Measurements from ENCODE around the gene CNTNAP5. TPM values are rescaled to one million over a fixed set of nuclear protein-coding genes. Genes with fewer than 3 reads are reported as not detected.

CNTNAP5 gene
- total and polyA plus RNA-seq, 2 donors (not counting 3 experiments of a cell fraction or from before 2014, with no cell fraction given) = not detected

DNA sequence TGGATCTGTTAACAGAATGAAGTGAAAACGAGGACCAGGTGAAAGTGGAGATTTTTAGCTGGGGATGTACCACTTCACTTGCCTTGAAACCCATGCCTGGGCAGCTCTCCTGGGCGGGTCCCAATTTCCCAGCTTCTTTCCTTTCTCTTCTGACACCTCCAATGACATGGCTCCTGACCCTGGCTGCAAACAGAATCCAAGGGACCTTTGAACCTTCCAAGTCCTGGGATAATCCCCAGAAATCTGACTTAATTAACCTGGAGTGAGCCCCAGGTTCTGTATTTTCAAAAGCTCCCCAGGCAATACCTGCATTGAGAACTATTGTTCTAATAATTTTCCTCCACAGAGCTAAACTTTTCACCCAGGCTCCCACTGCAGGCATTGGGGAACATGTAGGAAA is 495.9 kb downstream of the CNTNAP5 start:
- Histone ChIP-seq H3K27ac (ENCODE audit: insufficient read depth, low read depth, low read length) (no peak overlapping the region), H3K9me3 (replicated peaks; ENCODE audit: control insufficient read depth, insufficient read depth, low read length) (peaks cover 5% of the 10 kb centered on the region), H3K9ac (replicated peaks; ENCODE audit: extremely low read depth, insufficient read depth, low read length) (no peak overlapping the region), H3K9me1 (replicated peaks; ENCODE audit: control insufficient read depth, extremely low read depth, insufficient read depth, low read length) (no peaks in the 10 kb centered on the region), H3K36me3 (ENCODE audit: control insufficient read depth in 2 of 2, extremely low read depth in 1 of 2, insufficient read depth in 2 of 2, low read length in 2 of 2) (no peaks in the 10 kb centered on the region), H3K79me2 (ENCODE audit: control insufficient read depth, insufficient read depth, low read length) (no peaks in the 10 kb centered on the region), H2AFZ (ENCODE audit: low read depth, low read length) (no peak overlapping the region), H3K4me2 (ENCODE audit: insufficient read depth, low read length) (no peak overlapping the region), H3K27me3 (ENCODE audit: control insufficient read depth in 2 of 2, insufficient read depth in 2 of 2, low read length in 2 of 2) (no peaks in the 10 kb centered on the region), H4K20me1 (replicated peaks; ENCODE audit: control insufficient read depth, extremely low read depth, insufficient read depth, low read length) (no peaks in the 10 kb centered on the region), H3K4me3 (replicated peaks in 1 of 3; ENCODE audit: insufficient read depth in 1 of 3, low read depth in 1 of 3, low read length in 3 of 3) (no peak overlapping the region), H3K4me1 (ENCODE audit: control insufficient read depth, extremely low read depth, insufficient read depth, low read length) (no peaks in the 10 kb centered on the region)
- no peak for TF ChIP-seq CTCF (IDR thresholded peaks at IDR 0.05; ENCODE audit: extremely low read depth in 1 of 2, insufficient read depth in 1 of 2, low read depth in 1 of 2, low read length in 2 of 2)
- no peak for TF ChIP-seq GATA2 (IDR thresholded peaks at IDR 0.05; ENCODE audit: insufficient read depth, insufficient read length, low read depth, low read length)
- TF ChIP-seq FOS (IDR thresholded peaks at IDR 0.05; ENCODE audit: borderline replicate concordance, insufficient read depth, low read length) = no peak
- no peak for TF ChIP-seq EZH2 (IDR thresholded peaks at IDR 0.05; ENCODE audit: borderline replicate concordance, low read depth, low read length, severe bottlenecking)
- FAIRE-seq (no peak), DNase-seq (ENCODE audit: low read depth, low spot score) (no peak)
- no TSS peak for BruUV-seq (replicated peaks)
- POLR2A ChIA-PET = no interaction called here
- CTCF ChIA-PET = no interaction called here
- intact Hi-C loops (cut with micrococcal nuclease) = no loop called here
- dilution Hi-C loops (cut with MboI; ENCODE audit: extremely low pct_ligation_motif_present, low sequenced_read_pairs) = no loop called here

- dilution Hi-C loops (cut with MboI; ENCODE audit: extremely low pct_ligation_motif_present, low sequenced_read_pairs) = no loop called here
- no peaks in the 10 kb centered on the region for H3K9me1 ChIP-seq (replicated peaks; ENCODE audit: control insufficient read depth, extremely low read depth, insufficient read depth, low read length)
- intact Hi-C loops (cut with micrococcal nuclease) = no loop called here
- H4K20me1 ChIP-seq (replicated peaks; ENCODE audit: control insufficient read depth, extremely low read depth, insufficient read depth, low read length) = no peaks in the 10 kb centered on the region
- H3K79me2 ChIP-seq (ENCODE audit: control insufficient read depth, insufficient read depth, low read length) = no peaks in the 10 kb centered on the region
- no peaks in the 10 kb centered on the region for H3K36me3 ChIP-seq (ENCODE audit: control insufficient read depth in 2 of 2, extremely low read depth in 1 of 2, insufficient read depth in 2 of 2, low read length in 2 of 2)
- no peak overlapping the region for H2AFZ ChIP-seq (ENCODE audit: low read depth, low read length)
- H3K4me1 ChIP-seq (ENCODE audit: control insufficient read depth, extremely low read depth, insufficient read depth, low read length) = no peaks in the 10 kb centered on the region
- H3K9ac ChIP-seq (replicated peaks; ENCODE audit: extremely low read depth, insufficient read depth, low read length) = no peak overlapping the region
- H3K9me3 ChIP-seq (replicated peaks; ENCODE audit: control insufficient read depth, insufficient read depth, low read length) = peaks cover 7% of the 10 kb centered on the region
- DNase-seq (ENCODE audit: low read depth, low spot score) = no peak
- CTCF ChIA-PET = no interaction called here
- no TSS peak for BruUV-seq (replicated peaks)
- H3K27me3 ChIP-seq (ENCODE audit: control insufficient read depth in 2 of 2, insufficient read depth in 2 of 2, low read length in 2 of 2) = no peaks in the 10 kb centered on the region
- no peak overlapping the region for H3K27ac ChIP-seq (ENCODE audit: insufficient read depth, low read depth, low read length)
- no peak for FAIRE-seq
- no peak for TF ChIP-seq FOS (IDR thresholded peaks at IDR 0.05; ENCODE audit: borderline replicate concordance, insufficient read depth, low read length)
- TF ChIP-seq CTCF (IDR thresholded peaks at IDR 0.05; ENCODE audit: extremely low read depth in 1 of 2, insufficient read depth in 1 of 2, low read depth in 1 of 2, low read length in 2 of 2) = no peak
- TF ChIP-seq EZH2 (IDR thresholded peaks at IDR 0.05; ENCODE audit: borderline replicate concordance, low read depth, low read length, severe bottlenecking) = no peak
- no peak for TF ChIP-seq GATA2 (IDR thresholded peaks at IDR 0.05; ENCODE audit: insufficient read depth, insufficient read length, low read depth, low read length)
- TF ChIP-seq JUN (IDR thresholded peaks at IDR 0.05; ENCODE audit: borderline replicate concordance, insufficient read depth, insufficient read length, low read depth) = no peak
- no peak for TF ChIP-seq POLR2A (IDR thresholded peaks at IDR 0.05; ENCODE audit: low read depth, low read length)
- TF ChIP-seq MYC (IDR thresholded peaks at IDR 0.05; ENCODE audit: low read depth, low read length) = no peak
- TF ChIP-seq, protein P1, sequence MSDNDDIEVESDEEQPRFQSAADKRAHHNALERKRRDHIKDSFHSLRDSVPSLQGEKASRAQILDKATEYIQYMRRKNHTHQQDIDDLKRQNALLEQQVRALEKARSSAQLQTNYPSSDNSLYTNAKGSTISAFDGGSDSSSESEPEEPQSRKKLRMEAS (IDR thresholded peaks at IDR 0.05; ENCODE audit: insufficient read depth, insufficient read length) = no peak
- TF ChIP-seq POLR2AphosphoS5 (IDR thresholded peaks at IDR 0.05; ENCODE audit: insufficient read depth, low read depth, low read length) = no peak
- POLR2A ChIA-PET = no interaction called here
- H3K4me2 ChIP-seq (ENCODE audit: insufficient read depth, low read length) = no peak overlapping the region
- H3K4me3 ChIP-seq (replicated peaks in 1 of 3; ENCODE audit: insufficient read depth in 1 of 3, low read depth in 1 of 3, low read length in 3 of 3) = no peak overlapping the region
These were observed 498.0 kb downstream of the CNTNAP5 start for GRCh38 chr2:124523096-124523495.

All from endothelial cell of umbilical vein (primary cell).